Measurements from ENCODE around the gene TICRR.

The TICRR gene

GRCh38 chr15:89667706-89667960 is 92.4 kb downstream of the TICRR start:
- POLR2A ChIA-PET: no interaction called here
- TF ChIP-seq CTCF (IDR thresholded peaks at IDR 0.05; ENCODE audit: control extremely low read depth, extremely low read depth, low read depth, missing control alignments): no peak
- DNase-seq (ENCODE audit: extremely low spot score): no peak
- CTCF ChIA-PET: interaction anchor here (1.2 to 1.7 kb wide), 2 partner anchors 10 to 21 kb away, joined by 3 to 6 read pairs; no protein-coding TSS in a partner anchor

- DNase-seq (ENCODE audit: extremely low spot score): no peak
- POLR2A ChIA-PET: no interaction called here
- TF ChIP-seq CTCF (IDR thresholded peaks at IDR 0.05; ENCODE audit: control extremely low read depth, extremely low read depth, low read depth, missing control alignments): no peak
- CTCF ChIA-PET: interaction anchor here (1.2 to 1.7 kb wide), 2 partner anchors 11 to 22 kb away, joined by 3 to 6 read pairs; no protein-coding TSS in a partner anchor
Observed at GRCh38 chr15:89668171-89668570, 92.9 kb downstream of the TICRR start.

- TF ChIP-seq CTCF (IDR thresholded peaks at IDR 0.05; ENCODE audit: control extremely low read depth, extremely low read depth, low read depth, missing control alignments): no peak
- no peak for DNase-seq (ENCODE audit: extremely low spot score)
- CTCF ChIA-PET: no interaction called here
- POLR2A ChIA-PET: no interaction called here
Observed at GRCh38 chr15:89669309-89669865, 94.1 kb downstream of the TICRR start.

GRCh38 chr15:89669941-89670340 is 94.7 kb downstream of the TICRR start:
- no peak for DNase-seq (ENCODE audit: extremely low spot score)
- CTCF ChIA-PET: no interaction called here

GRCh38 chr15:89670971-89671560 is 95.8 kb downstream of the TICRR start:
- CTCF ChIA-PET: interaction anchor here (0.8 to 2.7 kb wide), 3 partner anchors 8 to 112 kb away, joined by 3 to 20 read pairs (median 3); no protein-coding TSS in a partner anchor
- POLR2A ChIA-PET: no interaction called here
- no peak for TF ChIP-seq CTCF (IDR thresholded peaks at IDR 0.05; ENCODE audit: control extremely low read depth, extremely low read depth, low read depth, missing control alignments)
- no peak for DNase-seq (ENCODE audit: extremely low spot score)

More at GRCh38 chr15:89669941-89670340, 94.7 kb downstream of the TICRR start:
- POLR2A ChIA-PET: no interaction called here
- no peak for TF ChIP-seq CTCF (IDR thresholded peaks at IDR 0.05; ENCODE audit: control extremely low read depth, extremely low read depth, low read depth, missing control alignments)

DNA sequence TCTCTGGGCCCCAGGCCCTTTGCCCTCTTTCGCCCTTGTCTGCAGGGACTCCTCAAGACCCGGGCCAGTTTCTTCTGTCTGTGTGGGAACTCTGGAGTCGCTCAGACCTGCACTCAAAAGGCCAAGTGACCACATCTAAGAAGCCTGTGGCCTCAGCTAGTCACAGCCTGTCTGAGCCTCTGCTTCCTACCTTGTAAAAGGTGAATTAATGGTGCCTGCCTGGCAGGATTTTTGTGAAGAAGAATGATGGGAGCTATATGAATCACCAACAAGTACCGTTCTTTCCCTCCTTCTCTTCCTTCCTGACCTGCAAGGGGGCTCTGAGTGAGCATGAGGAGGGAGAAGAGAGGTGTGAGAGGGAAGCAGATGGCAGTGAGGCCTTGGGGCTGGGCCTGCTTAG is 96.4 kb downstream of the TICRR start:
- TF ChIP-seq CTCF (IDR thresholded peaks at IDR 0.05; ENCODE audit: control extremely low read depth, extremely low read depth, low read depth, missing control alignments): no peak
- POLR2A ChIA-PET: no interaction called here
- CTCF ChIA-PET: interaction anchor here (1.3 to 2.7 kb wide), 3 partner anchors 8 to 30 kb away, joined by 3 to 20 read pairs (median 4); no protein-coding TSS in a partner anchor
- DNase-seq (ENCODE audit: extremely low spot score): no peak

Data from GM10248 (cell line).